Gastrocnemius medialis (tissue), 4 donors: Measurements from ENCODE around the gene BACE2. TPM values are rescaled to one million over a fixed set of nuclear protein-coding genes. Genes with fewer than 3 reads are reported as not detected.

ENCODE experiments used
- ATAC-seq, 2 donors: fragments of 150-250 bp; one replicate each; pipeline ENCODE4 v1.9.1; 2016
- DNase-seq, 2 donors: peaks; one replicate each; pipeline ENCODE4 v3.0.0-alpha.2; 2019
- H3K27ac ChIP-seq, 4 donors: fragments of 200-600 bp; sonication (generic); 1 replicate in 1 of 4; 2 replicates in 3 of 4; pipeline ENCODE4 v1.5.1; 2016 to 2018; ENCODE audit warnings: mild to moderate bottlenecking in 2 of 4, moderate library complexity in 1 of 4
- H3K27me3 ChIP-seq, 3 donors: fragments of 200-600 bp; sonication (generic) in 2 of 3; 1 replicate in 1 of 3; 2 replicates in 2 of 3; pipeline versions ENCODE4 v1.5.1 to v1.6.0; 2016 to 2019; ENCODE audit warnings: mild to moderate bottlenecking in 1 of 3, moderate library complexity in 1 of 3
- H3K36me3 ChIP-seq, 2 donors: fragments of 200-600 bp; sonication (generic) in 1 of 2; one replicate each; pipeline ENCODE4 v1.5.1; 2017 to 2018
- H3K4me1 ChIP-seq, 2 donors: fragments of 200-600 bp; sonication (generic) in 1 of 2; one replicate each; pipeline ENCODE4 v1.5.1; 2016 to 2017; ENCODE audit warnings: mild to moderate bottlenecking in 2 of 2
- H3K4me3 ChIP-seq, 4 donors: fragments of 200-600 bp; sonication (generic) in 3 of 4; 1 replicate in 1 of 4; 2 replicates in 3 of 4; pipeline ENCODE4 v1.5.1; 2016 to 2019; ENCODE audit warnings: mild to moderate bottlenecking in 2 of 4
- H3K9me3 ChIP-seq, 3 donors: fragments of 200-600 bp; sonication (generic) in 2 of 3; 1 replicate in 1 of 3; 2 replicates in 2 of 3; pipeline ENCODE4 v1.5.1; 2016 to 2019
- POLR2A ChIP-seq, 2 donors: fragments of 450-650 bp; IDR thresholded peaks; one replicate each; pipeline ENCODE4 v1.6.1; 2017; ENCODE audit warnings: antibody characterized with exemption in 2 of 2, mild to moderate bottlenecking in 2 of 2, moderate library complexity in 2 of 2
- in situ Hi-C, 4 donors: fragments of 200-750 bp; cut with MboI; loops; one replicate each; pipeline versions ENCODE4 v1.15.0 to v1.8.0; 2017; ENCODE audit warnings: low sequenced_read_pairs in 4 of 4
- intact Hi-C: fragments of 100-400 bp; cut with DNase I; formaldehyde crosslinking; loops from one replicate; pipeline ENCODE4 v1.15.1; 2023; ENCODE audit warnings: low total_unique reads
- total RNA-seq, 4 donors: library from RNA; depleted of rRNA; stranded (reverse); fragments of >200 nt; gene quantifications; one replicate each; pipeline versions ENCODE4 v1.1.0 to v1.2.3, GENCODE V29; 2016
- TF ChIP-seq, protein P1 (sequence below), 5 experiments: fragments of 450-650 bp in 3 of 5; fragments of 200-600 bp in 2 of 5; sonication (generic) in 2 of 5; IDR thresholded peaks in 4 of 5; conservative IDR thresholded peaks in 1 of 5; 1 replicate in 4 of 5; 2 replicates in 1 of 5; pipeline ENCODE4 v1.5.1; 2016 to 2019; ENCODE audit warnings: antibody characterized with exemption in 5 of 5, mild to moderate bottlenecking in 3 of 5, moderate library complexity in 3 of 5

BACE2 gene
- total RNA-seq, 4 donors from 2014 or later, result 7.5 to 17.5 (median 9.3) TPM

DNA sequence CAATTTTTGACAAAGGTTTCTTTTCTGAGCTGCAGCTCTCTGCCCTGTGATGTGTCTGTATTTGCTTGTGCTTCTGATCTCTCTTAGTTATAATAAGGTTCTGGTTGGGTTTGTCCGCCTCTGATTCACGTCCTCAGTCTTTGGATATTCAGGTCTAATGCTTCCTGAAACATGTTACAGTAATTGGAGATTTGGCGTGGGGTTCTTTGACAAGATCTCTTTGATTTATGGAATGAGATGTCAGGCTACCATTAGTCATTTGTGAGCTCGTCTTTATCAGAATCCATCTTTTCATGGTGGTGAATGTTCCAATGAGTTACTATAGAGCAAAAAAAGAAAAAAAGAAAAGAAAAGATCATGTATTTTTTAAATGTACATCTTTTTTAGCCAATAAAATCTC, 62.5 kb downstream of the BACE2 start:
- in situ Hi-C loops (no loop called here), intact Hi-C loops (loop anchor here (10.0 kb wide), 1 partner anchor 46 kb away; no protein-coding TSS in a partner anchor)
- Histone ChIP-seq H3K4me1 (no peaks in the 10 kb centered on the region), H3K4me3 (no peak overlapping the region), H3K27ac (no peak overlapping the region), H3K9me3 (no peaks in the 10 kb centered on the region), H3K36me3 (no peaks in the 10 kb centered on the region), H3K27me3 (no peaks in the 10 kb centered on the region)
- DNase-seq, result no peak
- no peak for ATAC-seq
- TF ChIP-seq POLR2A (IDR thresholded peaks at IDR 0.05), result no peak
- TF ChIP-seq, protein P1, sequence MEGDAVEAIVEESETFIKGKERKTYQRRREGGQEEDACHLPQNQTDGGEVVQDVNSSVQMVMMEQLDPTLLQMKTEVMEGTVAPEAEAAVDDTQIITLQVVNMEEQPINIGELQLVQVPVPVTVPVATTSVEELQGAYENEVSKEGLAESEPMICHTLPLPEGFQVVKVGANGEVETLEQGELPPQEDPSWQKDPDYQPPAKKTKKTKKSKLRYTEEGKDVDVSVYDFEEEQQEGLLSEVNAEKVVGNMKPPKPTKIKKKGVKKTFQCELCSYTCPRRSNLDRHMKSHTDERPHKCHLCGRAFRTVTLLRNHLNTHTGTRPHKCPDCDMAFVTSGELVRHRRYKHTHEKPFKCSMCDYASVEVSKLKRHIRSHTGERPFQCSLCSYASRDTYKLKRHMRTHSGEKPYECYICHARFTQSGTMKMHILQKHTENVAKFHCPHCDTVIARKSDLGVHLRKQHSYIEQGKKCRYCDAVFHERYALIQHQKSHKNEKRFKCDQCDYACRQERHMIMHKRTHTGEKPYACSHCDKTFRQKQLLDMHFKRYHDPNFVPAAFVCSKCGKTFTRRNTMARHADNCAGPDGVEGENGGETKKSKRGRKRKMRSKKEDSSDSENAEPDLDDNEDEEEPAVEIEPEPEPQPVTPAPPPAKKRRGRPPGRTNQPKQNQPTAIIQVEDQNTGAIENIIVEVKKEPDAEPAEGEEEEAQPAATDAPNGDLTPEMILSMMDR (IDR thresholded peaks at IDR 0.05 in 4 of 5, conservative IDR thresholded peaks at IDR 0.05 in 1 of 5), result no peak

DNA sequence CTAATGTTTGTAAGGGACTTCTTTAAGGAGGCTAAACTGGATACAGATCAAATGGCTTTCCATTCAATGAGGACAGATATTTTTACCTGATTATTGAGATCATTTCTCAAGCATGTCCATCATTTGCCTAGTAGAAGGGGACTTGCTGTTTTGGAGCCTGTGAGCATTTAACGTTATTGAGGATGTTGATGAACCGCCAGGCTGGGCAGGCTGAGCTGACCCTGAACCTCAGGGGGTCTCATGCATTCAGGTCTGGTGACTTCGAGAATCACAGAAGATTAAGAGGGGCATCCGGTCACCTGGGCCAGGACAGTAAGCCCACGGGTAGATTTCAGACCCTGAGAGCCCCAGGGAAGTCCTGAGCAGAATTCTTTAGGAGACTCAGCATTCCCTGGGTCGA, 63.1 kb downstream of the BACE2 start:
- Histone ChIP-seq H3K36me3 (no peaks in the 10 kb centered on the region), H3K4me3 (no peak overlapping the region), H3K4me1 (no peaks in the 10 kb centered on the region), H3K27me3 (no peaks in the 10 kb centered on the region), H3K27ac (no peak overlapping the region), H3K9me3 (no peaks in the 10 kb centered on the region)
- intact Hi-C loops, result loop anchor here (10.0 kb wide), 1 partner anchor 46 kb away; no protein-coding TSS in a partner anchor
- DNase-seq (no peak), ATAC-seq (no peak)
- TF ChIP-seq, protein P1 (IDR thresholded peaks at IDR 0.05 in 4 of 5, conservative IDR thresholded peaks at IDR 0.05 in 1 of 5), result no peak
- no peak for TF ChIP-seq POLR2A (IDR thresholded peaks at IDR 0.05)
- in situ Hi-C loops, result no loop called here

DNA sequence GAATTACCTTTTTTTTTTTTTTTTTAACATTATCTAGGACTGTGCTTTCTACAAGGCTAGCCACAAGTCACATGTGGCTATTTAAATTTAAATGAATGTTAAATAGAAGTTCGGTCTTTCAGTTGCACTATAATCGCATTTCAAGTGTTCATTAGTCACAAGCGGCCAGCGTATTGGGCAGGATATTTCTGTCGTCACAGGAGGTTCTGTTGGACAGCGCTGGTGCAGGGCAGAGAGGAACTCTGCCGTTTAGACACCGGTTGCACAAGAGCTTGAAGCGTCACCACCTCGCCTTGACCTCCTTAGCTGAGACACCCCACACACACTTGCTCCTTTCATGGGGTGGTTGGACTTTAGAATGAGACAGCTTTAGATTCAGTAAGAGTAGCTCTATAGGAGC, 64.1 kb downstream of the BACE2 start:
- TF ChIP-seq, protein P1 (IDR thresholded peaks at IDR 0.05 in 4 of 5, conservative IDR thresholded peaks at IDR 0.05 in 1 of 5), result no peak
- no peak for TF ChIP-seq POLR2A (IDR thresholded peaks at IDR 0.05)
- DNase-seq (no peak), ATAC-seq (no peak)
- Histone ChIP-seq H3K4me3 (no peak overlapping the region), H3K9me3 (no peaks in the 10 kb centered on the region), H3K27ac (no peak overlapping the region), H3K36me3 (no peaks in the 10 kb centered on the region), H3K4me1 (no peaks in the 10 kb centered on the region), H3K27me3 (no peaks in the 10 kb centered on the region)
- in situ Hi-C loops (no loop called here), intact Hi-C loops (loop anchor here (10.0 kb wide), 1 partner anchor 47 kb away; no protein-coding TSS in a partner anchor)

DNA sequence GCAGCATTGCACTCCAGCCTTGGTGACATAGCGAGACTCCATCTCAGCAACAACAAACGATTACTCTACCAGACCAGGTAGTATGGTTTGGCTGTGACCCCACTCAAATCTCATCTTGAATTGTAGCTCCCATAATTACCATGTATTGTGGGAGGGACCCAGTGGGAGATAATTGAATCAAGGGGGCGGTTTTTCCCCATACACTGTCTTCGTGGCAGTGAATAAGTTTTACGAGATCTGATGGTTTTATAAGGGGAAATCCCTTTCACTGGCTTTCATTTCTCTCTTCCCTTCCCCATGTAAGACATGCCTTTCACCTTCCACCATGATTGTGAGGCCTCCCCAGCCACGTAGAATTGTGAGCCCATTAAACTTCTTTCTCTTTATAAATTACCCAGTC, 66.0 kb downstream of the BACE2 start:
- Histone ChIP-seq H3K4me1 (no peaks in the 10 kb centered on the region), H3K36me3 (no peaks in the 10 kb centered on the region), H3K9me3 (no peaks in the 10 kb centered on the region), H3K27me3 (no peaks in the 10 kb centered on the region), H3K27ac (no peak overlapping the region), H3K4me3 (no peak overlapping the region)
- TF ChIP-seq POLR2A (IDR thresholded peaks at IDR 0.05), result no peak
- TF ChIP-seq, protein P1 (IDR thresholded peaks at IDR 0.05 in 4 of 5, conservative IDR thresholded peaks at IDR 0.05 in 1 of 5), result no peak
- DNase-seq (no peak), ATAC-seq (no peak)
- intact Hi-C loops (loop anchor here (10.0 kb wide), 1 partner anchor 49 kb away; no protein-coding TSS in a partner anchor), in situ Hi-C loops (no loop called here)

DNA sequence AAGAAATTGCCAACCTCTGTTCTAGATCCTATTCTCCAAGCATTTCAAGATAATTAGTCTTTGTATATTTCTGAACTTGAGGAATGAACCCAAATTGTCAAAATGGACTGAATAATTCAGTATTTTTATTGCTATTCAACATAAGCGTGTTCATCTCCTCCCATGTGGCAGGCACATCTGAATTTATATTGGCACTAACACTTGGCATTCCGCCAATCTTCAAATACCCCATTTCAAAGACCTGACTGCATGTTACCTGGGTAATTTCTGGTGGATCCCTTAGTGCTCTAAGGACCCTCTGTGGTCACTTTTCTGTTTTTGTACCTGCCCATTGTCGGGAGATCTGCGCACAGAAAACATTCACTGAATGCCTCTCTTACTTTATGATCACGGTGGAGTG, 66.6 kb downstream of the BACE2 start:
- no peaks in the 10 kb centered on the region for H3K9me3 ChIP-seq
- ATAC-seq, result no peak
- in situ Hi-C loops (no loop called here), intact Hi-C loops (loop anchor here (10.0 kb wide), 1 partner anchor 50 kb away; no protein-coding TSS in a partner anchor)
- no peaks in the 10 kb centered on the region for H3K36me3 ChIP-seq
- no peak overlapping the region for H3K27ac ChIP-seq
- no peaks in the 10 kb centered on the region for H3K27me3 ChIP-seq
- no peak for DNase-seq
- no peak overlapping the region for H3K4me3 ChIP-seq
- TF ChIP-seq POLR2A (IDR thresholded peaks at IDR 0.05), result no peak
- TF ChIP-seq, protein P1 (IDR thresholded peaks at IDR 0.05 in 4 of 5, conservative IDR thresholded peaks at IDR 0.05 in 1 of 5), result no peak
- no peaks in the 10 kb centered on the region for H3K4me1 ChIP-seq
